Measurements from ENCODE around the gene FAM120B.

DNA sequence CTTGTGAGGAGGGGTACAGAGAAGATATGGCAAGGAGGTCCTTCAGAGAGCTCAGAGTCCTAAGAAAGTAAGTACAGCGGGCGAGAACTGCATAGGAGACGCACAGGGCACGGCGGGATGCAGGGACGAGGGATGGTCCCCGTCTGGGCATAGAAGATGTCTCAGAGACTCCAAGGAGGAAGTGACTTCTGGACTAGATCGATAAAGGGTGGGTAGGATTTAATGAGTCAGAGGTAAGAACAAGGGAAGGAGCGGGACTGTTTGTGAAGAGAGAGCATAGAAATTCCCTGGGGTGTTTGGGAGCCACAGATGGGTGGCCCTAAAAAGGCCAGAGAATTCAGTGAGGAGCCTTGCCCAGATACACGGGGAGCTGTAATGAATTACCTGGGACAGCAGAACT is 69.1 kb downstream of the FAM120B start:
- no peak for TF ChIP-seq CTCF (IDR thresholded peaks at IDR 0.05)
- TF ChIP-seq EZH2 (IDR thresholded peaks at IDR 0.05), result no peak
- TF ChIP-seq EZH2phosphoT487 (IDR thresholded peaks at IDR 0.05), result no peak
